Endothelial cell of umbilical vein (primary cell): ENCODE measurements around the gene NLRP6. TPM values are rescaled to one million over a fixed set of nuclear protein-coding genes. Genes with fewer than 3 reads are reported as not detected.

Experiments used
- BruUV-seq: library from RNA; stranded (reverse); fragments of 400-500 nt; replicated peaks from 2 replicates; lab custom pipeline; 2021; lab: Mats Ljungman, UMichigan
- CTCF ChIA-PET: fragments of 300-600, 350-600 bp; sonication (Branson Sonifier 250); formaldehyde crosslinking; loops from one replicate; lab custom pipeline; 2021; ENCODE audit warnings: antibody characterized with exemption, inconsistent platforms; lab: Charles Lee
- POLR2A ChIA-PET: fragments of 300-600, 350-600 bp; sonication (Branson Sonifier 250); formaldehyde crosslinking; loops from one replicate; lab custom pipeline; 2021; ENCODE audit warnings: antibody characterized with exemption, inconsistent platforms; lab: Charles Lee
- DNase-seq: peaks from one replicate; pipeline ENCODE4 v3.0.0-alpha.2; 2011; ENCODE audit warnings: low read depth, low spot score
- FAIRE-seq: peaks from 2 replicates; lab custom pipeline; 2011; peaks lifted over from hg19 to GRCh38; lab: Jason Lieb, UNC
- H2AFZ ChIP-seq: 2 replicates; pipeline ENCODE4 v1.6.0; 2012; ENCODE audit warnings: low read depth, low read length, control low read depth, inconsistent platforms
- H3K27ac ChIP-seq: 2 replicates; pipeline ENCODE4 v1.5.1; 2011; ENCODE audit warnings: low read depth, mild to moderate bottlenecking, control low read depth, low read length, moderate library complexity; ENCODE audit not compliant: insufficient read depth
- H3K27me3 ChIP-seq, 2 experiments: 2 replicates each; pipeline versions ENCODE4 v1.6.0 to v1.6.1; 2011; ENCODE audit warnings: low read length in 2 of 2, mixed read lengths in 1 of 2; ENCODE audit not compliant: control insufficient read depth in 2 of 2, insufficient read depth in 2 of 2
- H3K36me3 ChIP-seq, 2 experiments: 2 replicates in 1 of 2; 3 replicates in 1 of 2; pipeline ENCODE4 v1.5.1; 2011; ENCODE audit warnings: low read length in 2 of 2, mild to moderate bottlenecking in 1 of 2, moderate library complexity in 1 of 2; ENCODE audit not compliant: control insufficient read depth in 2 of 2, insufficient read depth in 2 of 2; ENCODE audit errors: extremely low read depth in 1 of 2
- H3K4me1 ChIP-seq: 3 replicates; pipeline ENCODE4 v1.5.1; 2011; ENCODE audit warnings: mild to moderate bottlenecking, low read length; ENCODE audit not compliant: control insufficient read depth, insufficient read depth; ENCODE audit errors: extremely low read depth
- H3K4me2 ChIP-seq: 2 replicates; pipeline ENCODE4 v1.6.1; 2011; ENCODE audit warnings: low read length, control low read depth, mixed read lengths; ENCODE audit not compliant: insufficient read depth
- H3K4me3 ChIP-seq, 3 experiments: fragments of 200-600 bp in 1 of 3; sonication (generic), shearing (Covaris generic) in 1 of 3; replicated peaks in 1 of 3; 2 replicates each; pipeline ENCODE4 v1.5.1; 2011 to 2016; ENCODE audit warnings: control low read depth in 3 of 3, low read length in 3 of 3, mild to moderate bottlenecking in 2 of 3, inconsistent platforms in 1 of 3, low read depth in 1 of 3, moderate library complexity in 1 of 3; ENCODE audit not compliant: insufficient read depth in 1 of 3
- H3K79me2 ChIP-seq: 2 replicates; pipeline ENCODE4 v1.6.0; 2012; ENCODE audit warnings: low read length, inconsistent platforms; ENCODE audit not compliant: control insufficient read depth, insufficient read depth
- H3K9ac ChIP-seq: replicated peaks from 2 replicates; pipeline ENCODE3; 2011; ENCODE audit warnings: low read length, control low read depth; ENCODE audit not compliant: insufficient read depth; ENCODE audit errors: extremely low read depth
- H3K9me1 ChIP-seq: replicated peaks from 3 replicates; pipeline ENCODE4 v1.6.0; 2011; ENCODE audit warnings: mild to moderate bottlenecking, low read length; ENCODE audit not compliant: control insufficient read depth, insufficient read depth; ENCODE audit errors: extremely low read depth
- H3K9me3 ChIP-seq: replicated peaks from 2 replicates; pipeline ENCODE4 v1.5.1; 2012; ENCODE audit warnings: low read length, inconsistent platforms; ENCODE audit not compliant: control insufficient read depth, insufficient read depth
- H4K20me1 ChIP-seq: replicated peaks from 2 replicates; pipeline ENCODE3; 2011; ENCODE audit warnings: mild to moderate bottlenecking, low read length; ENCODE audit not compliant: control insufficient read depth, insufficient read depth; ENCODE audit errors: extremely low read depth
- EZH2 ChIP-seq: IDR thresholded peaks from 2 replicates; pipeline ENCODE4 v1.6.1; 2012; ENCODE audit warnings: borderline replicate concordance, low read depth, mild to moderate bottlenecking, moderate library complexity, low read length, inconsistent platforms; ENCODE audit not compliant: severe bottlenecking
- FOS ChIP-seq: IDR thresholded peaks from 2 replicates; pipeline ENCODE4 v1.6.1; 2011; ENCODE audit warnings: mild to moderate bottlenecking, low read length, moderate library complexity, borderline replicate concordance; ENCODE audit not compliant: insufficient read depth
- GATA2 ChIP-seq: IDR thresholded peaks from 2 replicates; pipeline ENCODE4 v1.7.0; 2011; ENCODE audit warnings: low read depth, mild to moderate bottlenecking, moderate library complexity, mixed read lengths, low read length; ENCODE audit not compliant: insufficient read length, insufficient read depth
- JUN ChIP-seq: IDR thresholded peaks from 2 replicates; pipeline ENCODE4 v1.6.1; 2011; ENCODE audit warnings: borderline replicate concordance, low read depth; ENCODE audit not compliant: insufficient read length, insufficient read depth
- MYC ChIP-seq: IDR thresholded peaks from one replicate; pipeline ENCODE4 v1.6.1; 2011; ENCODE audit warnings: mild to moderate bottlenecking, low read depth, low read length
- POLR2A ChIP-seq: IDR thresholded peaks from 2 replicates; pipeline ENCODE4 v1.6.1; 2012; ENCODE audit warnings: low read depth, mild to moderate bottlenecking, control low read depth, low read length
- POLR2AphosphoS5 ChIP-seq: IDR thresholded peaks from 2 replicates; pipeline ENCODE4 v1.6.1; 2012; ENCODE audit warnings: low read depth, mild to moderate bottlenecking, control low read depth, low read length, moderate library complexity; ENCODE audit not compliant: insufficient read depth
- dilution Hi-C: fragments of 300-500 bp; cut with MboI; formaldehyde crosslinking; loops from one replicate; pipeline ENCODE4 v1.15.0; 2019; ENCODE audit warnings: low sequenced_read_pairs; ENCODE audit not compliant: extremely low pct_ligation_motif_present
- intact Hi-C: fragments of 100-400 bp; cut with micrococcal nuclease; formaldehyde crosslinking; loops from one replicate; pipeline ENCODE4 v1.10.0; 2022
- polyA plus RNA-seq, 4 experiments: library from polyadenylated mRNA; depleted of rRNA in 3 of 4; stranded (reverse) in 3 of 4; unstranded in 1 of 4; fragments of >200 nt; gene quantifications; 2 replicates each; pipeline versions ENCODE4 v1.2.1 to v1.2.3, GENCODE V29; 2011 to 2012; ENCODE audit warnings: missing spikeins in 1 of 4
- total RNA-seq: library from RNA; stranded (reverse); gene quantifications from 2 replicates; pipeline ENCODE4 v1.2.3, GENCODE V29; 2021
- TF ChIP-seq, protein P1 (sequence below), 2 donors: IDR thresholded peaks; 1 replicate in 1 of 2; 2 replicates in 1 of 2; pipeline ENCODE4 v1.5.1; 2011; ENCODE audit warnings: low read length in 2 of 2, mild to moderate bottlenecking in 2 of 2, moderate library complexity in 2 of 2, control low read depth in 1 of 2, inconsistent platforms in 1 of 2, low read depth in 1 of 2; ENCODE audit not compliant: insufficient read depth in 1 of 2; ENCODE audit errors: extremely low read depth in 1 of 2
- TF ChIP-seq, protein P2 (sequence below): IDR thresholded peaks from 2 replicates; pipeline ENCODE4 v1.6.1; 2011; ENCODE audit not compliant: insufficient read depth, insufficient read length

Gene NLRP6
- total and polyA plus RNA-seq, 2 donors (not counting 3 experiments of a cell fraction or from before 2014, with no cell fraction given): not detected

DNA sequence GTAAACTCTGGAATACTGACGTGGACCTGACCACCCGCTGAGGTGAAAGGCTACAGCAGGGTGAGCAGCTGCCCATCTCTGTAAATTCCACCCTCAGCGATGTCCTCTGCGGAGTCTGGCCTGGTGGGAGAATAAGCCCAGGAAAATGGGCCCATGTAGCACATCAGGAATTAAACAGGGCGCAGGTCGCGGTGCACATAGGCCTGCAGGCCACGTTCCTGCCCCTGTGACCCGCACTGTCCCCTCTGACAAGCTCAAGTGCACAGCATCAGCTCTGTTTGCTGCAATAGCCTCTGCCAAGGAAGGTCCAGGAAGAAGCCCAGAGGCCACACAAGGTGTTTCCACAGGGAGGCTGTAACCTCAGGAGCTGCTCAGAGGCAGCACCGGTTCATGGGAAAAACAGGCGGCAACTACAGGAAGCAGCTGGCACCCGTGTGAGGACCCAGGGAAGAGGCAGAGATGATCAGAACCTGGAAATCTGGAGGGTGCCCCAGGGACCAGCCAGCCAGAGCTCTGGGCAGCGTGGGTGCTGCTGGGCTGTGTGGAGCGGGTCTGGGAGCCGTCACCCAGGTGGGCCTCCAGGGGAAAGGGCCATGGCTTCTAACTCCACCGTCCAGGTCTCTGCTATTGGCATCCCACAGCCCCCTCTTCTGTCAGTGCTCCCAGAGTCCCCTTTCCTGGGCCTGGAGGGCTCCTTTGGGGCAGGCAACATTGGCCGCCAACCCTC lies 28.6 kb downstream of the NLRP6 start:
- no peaks in the 10 kb centered on the region for H3K27me3 ChIP-seq
- no peaks in the 10 kb centered on the region for H4K20me1 ChIP-seq
- TF ChIP-seq FOS: no peak
- no peak for TF ChIP-seq GATA2
- TF ChIP-seq, protein P1, sequence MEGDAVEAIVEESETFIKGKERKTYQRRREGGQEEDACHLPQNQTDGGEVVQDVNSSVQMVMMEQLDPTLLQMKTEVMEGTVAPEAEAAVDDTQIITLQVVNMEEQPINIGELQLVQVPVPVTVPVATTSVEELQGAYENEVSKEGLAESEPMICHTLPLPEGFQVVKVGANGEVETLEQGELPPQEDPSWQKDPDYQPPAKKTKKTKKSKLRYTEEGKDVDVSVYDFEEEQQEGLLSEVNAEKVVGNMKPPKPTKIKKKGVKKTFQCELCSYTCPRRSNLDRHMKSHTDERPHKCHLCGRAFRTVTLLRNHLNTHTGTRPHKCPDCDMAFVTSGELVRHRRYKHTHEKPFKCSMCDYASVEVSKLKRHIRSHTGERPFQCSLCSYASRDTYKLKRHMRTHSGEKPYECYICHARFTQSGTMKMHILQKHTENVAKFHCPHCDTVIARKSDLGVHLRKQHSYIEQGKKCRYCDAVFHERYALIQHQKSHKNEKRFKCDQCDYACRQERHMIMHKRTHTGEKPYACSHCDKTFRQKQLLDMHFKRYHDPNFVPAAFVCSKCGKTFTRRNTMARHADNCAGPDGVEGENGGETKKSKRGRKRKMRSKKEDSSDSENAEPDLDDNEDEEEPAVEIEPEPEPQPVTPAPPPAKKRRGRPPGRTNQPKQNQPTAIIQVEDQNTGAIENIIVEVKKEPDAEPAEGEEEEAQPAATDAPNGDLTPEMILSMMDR (IDR thresholded peaks at IDR 0.05; ENCODE audit: extremely low read depth in 1 of 2, insufficient read depth in 1 of 2, low read depth in 1 of 2, low read length in 2 of 2): no peak
- TF ChIP-seq POLR2AphosphoS5: no peak
- TF ChIP-seq EZH2: no peak
- no peak for TF ChIP-seq JUN
- TF ChIP-seq, protein P2, sequence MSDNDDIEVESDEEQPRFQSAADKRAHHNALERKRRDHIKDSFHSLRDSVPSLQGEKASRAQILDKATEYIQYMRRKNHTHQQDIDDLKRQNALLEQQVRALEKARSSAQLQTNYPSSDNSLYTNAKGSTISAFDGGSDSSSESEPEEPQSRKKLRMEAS: no peak
- no peak for TF ChIP-seq MYC
- TF ChIP-seq POLR2A: no peak
- H3K4me2 ChIP-seq: no peak overlapping the region
- CTCF ChIA-PET: interaction anchor here (1.2 to 4.3 kb wide), 5 partner anchors 14 to 142 kb away, joined by 3 to 79 read pairs (median 23); partner anchors contain the start of gene IFITM3
- H3K9me1 ChIP-seq: no peaks in the 10 kb centered on the region
- H3K9me3 ChIP-seq: no peaks in the 10 kb centered on the region
- no peak overlapping the region for H2AFZ ChIP-seq
- no peak for FAIRE-seq
- no peak for DNase-seq
- dilution Hi-C loops: no loop called here
- POLR2A ChIA-PET: no interaction called here
- intact Hi-C loops: loop anchor here (5.0 kb wide), 3 partner anchors 70 to 210 kb away; partner anchors contain the start of genes BET1L, PSMD13, RIC8A and SIRT3
- BruUV-seq: no TSS peak
- no peaks in the 10 kb centered on the region for H3K36me3 ChIP-seq
- no peak overlapping the region for H3K4me3 ChIP-seq
- H3K79me2 ChIP-seq: peaks cover 13% of the 10 kb centered on the region
- peaks cover 15% of the 10 kb centered on the region for H3K4me1 ChIP-seq
- no peak overlapping the region for H3K9ac ChIP-seq
- no peak overlapping the region for H3K27ac ChIP-seq
